Prostate gland (tissue), 2 donors: ENCODE measurements around the gene ARL3. TPM values are rescaled to one million over a fixed set of nuclear protein-coding genes. Genes with fewer than 3 reads are reported as not detected.
"Not testable (repeated sequence)": the region's sequence is repeated elsewhere in the genome, so short reads cannot be mapped to it uniquely, and the experiment has no call there.

Experiments used
- DNase-seq: peaks from one replicate; pipeline ENCODE4 v3.0.0-alpha.2; 2019; ENCODE audit warnings: low spot score
- H3K27ac ChIP-seq, 2 donors: fragments of 200-600 bp; sonication (generic); 2 replicates each; pipeline ENCODE4 v1.5.1; 2017 to 2019
- H3K27me3 ChIP-seq: fragments of 200-600 bp; sonication (generic); replicated peaks from 2 replicates; pipeline ENCODE4 v1.5.1; 2019; ENCODE audit not compliant: insufficient read depth
- H3K36me3 ChIP-seq, 2 donors: fragments of 200-600 bp; sonication (generic); 1 replicate in 1 of 2; 2 replicates in 1 of 2; pipeline versions ENCODE4 v1.5.1 to v1.8.1; 2017 to 2019
- H3K4me1 ChIP-seq: fragments of 200-600 bp; sonication (generic); replicated peaks from 2 replicates; pipeline ENCODE4 v1.5.1; 2019
- H3K4me3 ChIP-seq, 2 donors: fragments of 200-600 bp; sonication (generic); 2 replicates each; pipeline ENCODE4 v1.5.1; 2017 to 2019
- H3K9me3 ChIP-seq: fragments of 200-600 bp; sonication (generic); 2 replicates; pipeline ENCODE4 v1.5.1; 2017
- CTCF ChIP-seq, 4 experiments: fragments of 200-600 bp in 2 of 4; fragments of 450-650 bp in 2 of 4; sonication (generic) in 2 of 4; IDR thresholded peaks; 1 replicate in 3 of 4; 2 replicates in 1 of 4; pipeline ENCODE4 v1.5.1; 2016 to 2019; ENCODE audit warnings: antibody characterized with exemption in 4 of 4, mild to moderate bottlenecking in 2 of 4, moderate library complexity in 2 of 4
- POLR2A ChIP-seq: fragments of 450-650 bp; IDR thresholded peaks from one replicate; pipeline ENCODE4 v1.6.1; 2016; ENCODE audit warnings: antibody characterized with exemption, mild to moderate bottlenecking
- POLR2AphosphoS5 ChIP-seq: sonication (generic); formaldehyde crosslinking; IDR thresholded peaks from one replicate; pipeline ENCODE4 v1.6.1; 2017; ENCODE audit warnings: antibody characterized with exemption
- WGBS: methylation state at CpG from one replicate; pipeline ENCODE4 v1.1.5; 2018; 5-methylcytosine and 5-hydroxymethylcytosine counted together
- intact Hi-C: fragments of 100-400 bp; cut with DNase I; formaldehyde crosslinking; loops from one replicate; pipeline ENCODE4 v1.14.2; 2022
- total RNA-seq, 2 donors: library from RNA; depleted of rRNA; stranded (reverse); fragments of >200 nt; gene quantifications; one replicate each; pipeline ENCODE4 v1.1.0, GENCODE V29; 2016

Gene ARL3
- total RNA-seq, 2 donors from 2014 or later = 8.0 to 8.5 TPM

DNA sequence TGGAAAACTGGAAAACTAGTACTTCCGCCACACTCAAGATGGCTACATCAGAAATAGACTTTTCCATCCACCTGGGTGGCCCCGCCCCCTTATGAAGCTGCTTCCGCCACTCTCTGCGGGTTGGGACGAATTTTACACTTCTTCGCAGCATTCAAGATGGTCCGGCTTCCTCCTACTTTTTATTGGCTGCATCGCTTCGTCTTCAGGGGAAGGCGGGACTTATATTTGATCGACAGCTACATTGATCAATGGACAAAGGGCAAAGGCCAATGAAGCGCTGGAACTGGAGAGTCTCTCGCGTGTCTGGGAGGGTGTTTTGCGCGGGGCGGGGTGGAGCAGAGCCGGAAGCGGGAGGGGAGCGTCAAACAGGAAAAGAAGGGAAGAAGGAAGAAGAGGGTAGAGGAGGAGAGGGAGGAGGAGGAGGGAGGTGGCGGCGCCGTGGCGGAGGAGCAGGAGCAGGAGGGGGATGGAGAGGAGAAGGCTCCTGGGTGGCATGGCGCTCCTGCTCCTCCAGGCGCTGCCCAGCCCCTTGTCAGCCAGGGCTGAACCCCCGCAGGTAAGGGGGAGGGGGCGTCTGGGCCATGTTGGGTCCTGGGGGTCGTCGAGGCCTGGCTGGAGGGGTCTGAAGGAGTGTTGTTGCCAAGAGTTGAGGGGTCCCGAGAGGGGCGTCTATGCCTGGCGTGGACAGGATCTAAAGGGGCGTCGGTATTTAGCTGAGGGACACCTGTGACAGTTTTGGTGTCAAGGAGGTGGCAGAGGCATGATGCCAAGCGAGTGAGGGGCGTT, 29.6 kb upstream of the ARL3 start, which contains the start of gene WBP1L:
TSS of gene WBP1L (plus strand) at position 361 of the 786 bp plus-strand sequence. CDS start at position 467, 106 bp downstream.
- intact Hi-C loops = loop anchor here (2.0 to 5.0 kb wide), 2 partner anchors 29 to 59 kb away; partner anchors contain the start of genes ARL3 and SFXN2
- Histone ChIP-seq H3K4me1 (no peaks in the 10 kb centered on the region), H3K27ac (peak within 1 kb of the TSS; percentile 79 to 90), H3K27me3 (no peaks in the 10 kb centered on the region), H3K4me3 (peak within 1 kb of the TSS; percentile 74 to 95), H3K36me3 (no peaks in the 10 kb centered on the region), H3K9me3 (no peaks in the 10 kb centered on the region)
- peak; percentile 99 for DNase-seq
- TF ChIP-seq CTCF (IDR thresholded peaks at IDR 0.05) = no peak
- peak; percentile 92 for TF ChIP-seq POLR2A
- peak; percentile 99 for TF ChIP-seq POLR2AphosphoS5
- under 1% methylated on average over 37 of the region's 37 CpGs for WGBS

DNA sequence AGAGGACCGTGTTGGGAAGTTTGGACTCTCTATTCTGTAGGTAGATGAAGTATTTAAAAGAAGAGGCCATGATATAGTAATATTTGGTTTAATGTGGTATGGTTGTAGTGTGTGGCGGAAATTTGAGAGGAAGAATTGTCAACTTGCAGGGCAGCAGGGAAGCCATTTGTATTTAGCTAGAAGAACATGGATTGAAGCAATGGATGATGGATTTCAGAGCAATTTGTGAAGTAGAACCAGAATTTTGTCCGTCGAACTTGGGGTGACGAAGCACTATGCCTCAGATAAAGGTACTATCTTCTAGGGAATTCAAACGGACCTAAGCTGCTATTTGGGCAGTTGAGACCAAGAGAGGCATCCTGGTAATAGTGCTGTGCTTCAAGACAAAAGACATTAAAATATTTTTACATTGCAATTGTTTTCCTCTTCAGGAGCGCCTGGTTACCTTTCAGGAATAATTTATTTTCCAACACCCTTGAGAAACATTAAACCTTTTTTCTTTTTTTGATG, 28.9 kb upstream of the ARL3 start:
- intact Hi-C loops = loop anchor here (5.0 kb wide), 1 partner anchor 59 kb away; no protein-coding TSS in a partner anchor
- DNase-seq = no peak
- Histone ChIP-seq H3K9me3 (no peaks in the 10 kb centered on the region), H3K4me3 (no peak overlapping the region), H3K27me3 (no peaks in the 10 kb centered on the region), H3K4me1 (no peaks in the 10 kb centered on the region), H3K27ac (no peak overlapping the region), H3K36me3 (no peaks in the 10 kb centered on the region)
- TF ChIP-seq POLR2AphosphoS5 = no peak
- TF ChIP-seq CTCF (IDR thresholded peaks at IDR 0.05) = no peak
- no peak for TF ChIP-seq POLR2A
- WGBS = 32% methylated on average over 7 of the region's 7 CpGs

DNA sequence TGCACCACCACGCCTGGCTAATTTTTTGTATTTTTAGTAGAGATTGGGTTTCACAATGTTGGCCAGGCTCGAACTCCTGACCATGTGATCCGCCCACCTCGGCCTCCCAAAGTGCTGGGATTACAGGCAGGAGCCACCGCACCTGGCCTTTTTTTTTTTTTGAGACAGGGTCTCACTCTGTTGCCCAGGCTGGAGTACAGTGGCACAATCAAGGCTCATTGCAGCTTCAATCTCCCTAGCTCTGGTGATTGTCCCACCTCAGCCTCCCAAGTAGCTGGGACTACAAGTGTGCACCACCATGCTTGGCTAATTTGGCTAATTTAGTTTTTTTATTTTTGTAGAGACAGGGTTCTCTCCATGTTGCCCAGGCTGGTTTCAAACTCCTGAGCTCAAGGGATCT, 28.1 kb upstream of the ARL3 start:
- H3K36me3 ChIP-seq, H3K27me3 ChIP-seq, H3K4me1 ChIP-seq, H3K27ac ChIP-seq, H3K4me3 ChIP-seq, DNase-seq, H3K9me3 ChIP-seq: not testable (repeated sequence)
- intact Hi-C loops = loop anchor here (5.0 kb wide), 1 partner anchor 60 kb away; no protein-coding TSS in a partner anchor
- WGBS = 79% methylated on average over 5 of the region's 5 CpGs

DNA sequence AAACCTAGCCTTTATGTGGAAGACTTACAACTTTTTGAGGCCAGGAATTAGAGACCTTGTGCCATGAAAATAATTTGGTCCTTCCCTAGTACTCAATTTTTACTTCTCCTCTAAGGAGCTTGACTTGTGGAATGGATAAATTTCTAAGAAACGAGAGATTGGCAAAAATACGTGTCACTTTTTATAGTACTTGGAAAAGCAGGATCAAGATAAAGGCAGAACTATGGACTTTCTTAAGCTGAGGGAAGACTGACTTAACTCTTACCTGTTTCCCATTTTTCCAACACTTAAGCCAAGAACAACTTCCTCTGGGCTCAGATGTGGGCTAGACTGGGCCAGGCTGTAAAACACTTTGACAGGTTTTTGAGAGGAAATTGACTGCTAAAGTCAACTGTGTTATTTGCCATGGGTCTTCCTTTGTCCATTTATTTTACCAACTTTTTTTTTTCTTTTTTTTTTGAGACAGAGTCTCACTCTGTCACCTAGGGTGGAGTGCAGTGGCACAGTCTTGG, 27.6 kb upstream of the ARL3 start:
- no peaks in the 10 kb centered on the region for H3K27me3 ChIP-seq
- 24% methylated on average over 2 of the region's 2 CpGs for WGBS
- no peak for TF ChIP-seq CTCF (IDR thresholded peaks at IDR 0.05)
- TF ChIP-seq POLR2AphosphoS5 = no peak
- no peak for TF ChIP-seq POLR2A

GRCh38 chr10:102740229-102740628, 26.0 kb upstream of the ARL3 start:
- no peaks in the 10 kb centered on the region for H3K27me3 ChIP-seq
- H3K4me3 ChIP-seq = no peak overlapping the region
- intact Hi-C loops = loop anchor here (5.0 kb wide), 1 partner anchor 62 kb away; no protein-coding TSS in a partner anchor
- no peaks in the 10 kb centered on the region for H3K4me1 ChIP-seq
- H3K27ac ChIP-seq = no peak overlapping the region
- H3K9me3 ChIP-seq = no peaks in the 10 kb centered on the region
- H3K36me3 ChIP-seq = no peaks in the 10 kb centered on the region
- no peak for DNase-seq
- 87% methylated on average over 2 of the region's 2 CpGs for WGBS
- TF ChIP-seq CTCF (IDR thresholded peaks at IDR 0.05) = no peak
- TF ChIP-seq POLR2A = no peak
- TF ChIP-seq POLR2AphosphoS5 = no peak

More for the DNA sequence above, 27.6 kb upstream of the ARL3 start:
- Histone ChIP-seq H3K4me1 (no peaks in the 10 kb centered on the region), H3K27ac (no peak overlapping the region), H3K9me3 (no peaks in the 10 kb centered on the region), H3K36me3 (no peaks in the 10 kb centered on the region), H3K4me3 (no peak overlapping the region)
- intact Hi-C loops = loop anchor here (5.0 kb wide), 1 partner anchor 61 kb away; no protein-coding TSS in a partner anchor
- no peak for DNase-seq
